ENCODE results near the gene RELT.

- TF ChIP-seq, protein P1, sequence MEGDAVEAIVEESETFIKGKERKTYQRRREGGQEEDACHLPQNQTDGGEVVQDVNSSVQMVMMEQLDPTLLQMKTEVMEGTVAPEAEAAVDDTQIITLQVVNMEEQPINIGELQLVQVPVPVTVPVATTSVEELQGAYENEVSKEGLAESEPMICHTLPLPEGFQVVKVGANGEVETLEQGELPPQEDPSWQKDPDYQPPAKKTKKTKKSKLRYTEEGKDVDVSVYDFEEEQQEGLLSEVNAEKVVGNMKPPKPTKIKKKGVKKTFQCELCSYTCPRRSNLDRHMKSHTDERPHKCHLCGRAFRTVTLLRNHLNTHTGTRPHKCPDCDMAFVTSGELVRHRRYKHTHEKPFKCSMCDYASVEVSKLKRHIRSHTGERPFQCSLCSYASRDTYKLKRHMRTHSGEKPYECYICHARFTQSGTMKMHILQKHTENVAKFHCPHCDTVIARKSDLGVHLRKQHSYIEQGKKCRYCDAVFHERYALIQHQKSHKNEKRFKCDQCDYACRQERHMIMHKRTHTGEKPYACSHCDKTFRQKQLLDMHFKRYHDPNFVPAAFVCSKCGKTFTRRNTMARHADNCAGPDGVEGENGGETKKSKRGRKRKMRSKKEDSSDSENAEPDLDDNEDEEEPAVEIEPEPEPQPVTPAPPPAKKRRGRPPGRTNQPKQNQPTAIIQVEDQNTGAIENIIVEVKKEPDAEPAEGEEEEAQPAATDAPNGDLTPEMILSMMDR (IDR thresholded peaks at IDR 0.05; ENCODE audit: low read length), result no peak
- no peak for TF ChIP-seq EZH2 (optimal IDR thresholded peaks at IDR 0.05; ENCODE audit: low read depth, low read length)
Observed at GRCh38 chr11:73374151-73374550, 2.0 kb upstream of the RELT start.

Data from MM.1S (cell line).